Measurements from ENCODE around the gene CUX1. TPM values are rescaled to one million over a fixed set of nuclear protein-coding genes. Genes with fewer than 3 reads are reported as not detected.

The CUX1 gene
- total RNA-seq, 1 donor from 2014 or later = 101 TPM

DNA sequence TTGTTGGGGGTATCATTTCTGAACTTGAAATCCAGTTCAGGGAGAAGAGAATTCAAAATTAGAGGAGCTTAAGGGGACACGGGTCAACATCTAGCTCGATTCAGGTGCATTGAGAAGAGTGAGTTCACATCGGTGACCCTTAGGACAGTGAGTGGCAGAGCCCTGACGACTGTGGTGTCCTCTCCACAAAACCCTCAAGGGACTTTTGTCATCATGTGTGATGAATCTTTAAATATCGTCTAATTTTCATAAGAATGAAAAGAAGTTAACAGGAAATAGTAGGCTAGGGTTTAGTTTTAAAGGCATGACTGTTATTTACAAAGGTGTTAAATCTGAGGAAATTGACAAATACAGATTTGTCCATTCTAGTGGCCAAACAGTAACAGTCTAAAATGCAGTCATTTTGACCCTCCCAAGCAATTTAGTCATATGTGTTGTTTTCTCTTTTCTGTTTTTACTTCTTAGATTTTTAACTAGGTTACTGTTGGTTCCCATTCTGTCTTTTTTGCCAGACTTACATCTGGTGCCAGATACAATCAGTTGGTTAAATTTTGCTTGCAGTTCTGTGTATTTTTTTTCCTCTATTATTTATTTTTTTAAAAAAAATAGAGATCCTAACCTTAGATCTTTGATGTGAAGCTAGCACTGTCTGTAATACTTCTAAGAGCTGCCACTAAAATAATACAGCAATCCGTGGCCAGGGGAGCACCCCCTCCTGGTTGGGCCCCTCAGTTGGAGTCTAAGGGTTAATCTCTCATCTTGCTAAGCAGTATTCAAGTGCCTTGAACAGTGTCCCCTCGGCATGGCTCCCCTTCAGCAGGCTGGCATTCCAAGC, 434.3 kb downstream of the CUX1 start:
- Histone ChIP-seq H3K27ac (no peak overlapping the region), H3K9me3 (no peaks in the 10 kb centered on the region), H3K27me3 (no peaks in the 10 kb centered on the region), H3K4me3 (no peak overlapping the region), H3K4me1 (no peaks in the 10 kb centered on the region), H3K36me3 (peaks cover 11 to 17% of the 10 kb centered on the region in 2 donors)
- TF ChIP-seq, protein P1, sequence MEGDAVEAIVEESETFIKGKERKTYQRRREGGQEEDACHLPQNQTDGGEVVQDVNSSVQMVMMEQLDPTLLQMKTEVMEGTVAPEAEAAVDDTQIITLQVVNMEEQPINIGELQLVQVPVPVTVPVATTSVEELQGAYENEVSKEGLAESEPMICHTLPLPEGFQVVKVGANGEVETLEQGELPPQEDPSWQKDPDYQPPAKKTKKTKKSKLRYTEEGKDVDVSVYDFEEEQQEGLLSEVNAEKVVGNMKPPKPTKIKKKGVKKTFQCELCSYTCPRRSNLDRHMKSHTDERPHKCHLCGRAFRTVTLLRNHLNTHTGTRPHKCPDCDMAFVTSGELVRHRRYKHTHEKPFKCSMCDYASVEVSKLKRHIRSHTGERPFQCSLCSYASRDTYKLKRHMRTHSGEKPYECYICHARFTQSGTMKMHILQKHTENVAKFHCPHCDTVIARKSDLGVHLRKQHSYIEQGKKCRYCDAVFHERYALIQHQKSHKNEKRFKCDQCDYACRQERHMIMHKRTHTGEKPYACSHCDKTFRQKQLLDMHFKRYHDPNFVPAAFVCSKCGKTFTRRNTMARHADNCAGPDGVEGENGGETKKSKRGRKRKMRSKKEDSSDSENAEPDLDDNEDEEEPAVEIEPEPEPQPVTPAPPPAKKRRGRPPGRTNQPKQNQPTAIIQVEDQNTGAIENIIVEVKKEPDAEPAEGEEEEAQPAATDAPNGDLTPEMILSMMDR (IDR thresholded peaks at IDR 0.05) = no peak
- no peak for DNase-seq (ENCODE audit: low spot score in 2 of 2)
- intact Hi-C loops (cut with DNase I) = no loop called here

DNA sequence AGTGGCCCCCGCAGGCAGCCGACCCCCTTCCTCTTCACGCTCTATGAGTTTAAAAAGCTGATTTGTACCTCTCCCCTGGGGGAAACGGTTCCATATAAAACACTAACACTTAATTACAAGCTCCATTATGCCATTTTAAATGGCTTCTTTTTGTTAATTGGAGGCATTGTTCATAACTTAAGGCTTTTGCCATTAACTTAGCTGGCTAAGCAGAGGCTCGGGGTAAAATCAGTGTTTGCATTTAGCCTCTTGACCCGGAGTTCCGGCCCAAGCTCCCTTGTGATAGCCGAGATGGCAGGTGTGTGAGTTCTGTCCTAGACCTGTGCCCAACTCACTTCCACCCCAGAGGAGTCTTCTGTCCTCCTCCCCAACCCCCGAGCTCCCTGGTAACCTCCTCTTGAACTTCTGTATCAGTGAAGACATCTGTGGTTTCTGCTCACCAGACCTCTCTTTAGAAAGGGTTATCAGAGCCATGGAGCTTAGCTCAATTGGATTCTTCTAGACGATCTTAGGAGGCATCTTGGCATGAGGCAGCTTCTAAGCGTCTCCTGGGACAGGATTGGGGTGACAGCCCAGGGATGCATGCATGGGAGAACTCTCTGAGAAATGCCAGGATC, 435.0 kb downstream of the CUX1 start:
- no peaks in the 10 kb centered on the region for H3K9me3 ChIP-seq
- no peaks in the 10 kb centered on the region for H3K4me1 ChIP-seq
- no peak overlapping the region for H3K27ac ChIP-seq
- H3K4me3 ChIP-seq = no peak overlapping the region
- TF ChIP-seq, protein P1 (IDR thresholded peaks at IDR 0.05) = no peak
- DNase-seq (ENCODE audit: low spot score in 2 of 2) = no peak
- intact Hi-C loops (cut with DNase I) = no loop called here
- peaks cover 9 to 16% of the 10 kb centered on the region in 2 donors for H3K36me3 ChIP-seq
- no peaks in the 10 kb centered on the region for H3K27me3 ChIP-seq

DNA sequence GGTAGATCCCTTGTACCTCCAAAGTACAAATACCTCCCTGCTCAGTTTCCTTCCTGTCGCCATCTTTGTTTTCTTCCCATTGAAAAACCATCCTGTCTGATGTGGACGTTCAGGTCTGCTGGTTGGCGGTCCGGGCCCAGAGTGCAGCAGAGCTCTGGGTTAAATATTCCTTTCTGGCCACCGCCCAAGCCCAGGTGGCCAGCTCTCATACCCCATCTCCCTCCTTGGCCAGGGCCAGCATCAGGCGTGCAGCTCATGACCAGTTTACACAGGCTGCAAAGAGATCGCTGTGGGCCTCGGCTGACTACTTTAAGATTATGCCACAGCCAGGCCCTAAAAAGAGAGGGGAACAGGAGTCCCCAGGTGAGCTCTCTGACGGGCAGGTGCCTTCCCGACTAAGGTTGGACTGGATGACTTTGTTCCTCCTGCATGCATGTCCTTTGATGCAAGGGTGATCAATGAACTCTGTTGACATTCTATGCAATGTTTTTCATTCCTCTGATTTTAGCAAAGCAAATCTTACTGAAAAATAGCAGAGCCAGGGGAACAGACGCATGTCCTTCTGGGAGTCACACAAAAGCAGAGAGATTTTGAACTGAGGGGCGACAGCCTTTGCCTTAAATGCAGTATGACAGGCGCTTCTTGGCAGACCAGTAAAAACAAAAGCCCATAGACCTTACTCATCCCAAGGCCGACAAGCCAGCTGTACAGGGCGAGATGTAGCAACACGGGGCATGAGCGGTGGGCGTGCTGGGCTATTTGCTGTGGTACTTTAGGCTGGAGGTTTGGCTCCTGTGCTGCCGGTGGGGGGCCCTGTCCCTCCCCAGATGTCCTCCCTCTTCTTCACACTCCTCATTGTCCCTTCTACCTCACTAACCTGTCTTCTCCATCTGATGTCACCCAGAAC, 435.9 kb downstream of the CUX1 start:
- H3K4me3 ChIP-seq = no peak overlapping the region
- DNase-seq (ENCODE audit: low spot score in 2 of 2) = no peak
- no peaks in the 10 kb centered on the region for H3K4me1 ChIP-seq
- H3K27me3 ChIP-seq = no peaks in the 10 kb centered on the region
- intact Hi-C loops (cut with DNase I) = no loop called here
- H3K36me3 ChIP-seq = peaks cover 7 to 16% of the 10 kb centered on the region in 2 donors
- H3K9me3 ChIP-seq = no peaks in the 10 kb centered on the region
- TF ChIP-seq, protein P1 (IDR thresholded peaks at IDR 0.05) = no peak
- H3K27ac ChIP-seq = no peak overlapping the region

DNA sequence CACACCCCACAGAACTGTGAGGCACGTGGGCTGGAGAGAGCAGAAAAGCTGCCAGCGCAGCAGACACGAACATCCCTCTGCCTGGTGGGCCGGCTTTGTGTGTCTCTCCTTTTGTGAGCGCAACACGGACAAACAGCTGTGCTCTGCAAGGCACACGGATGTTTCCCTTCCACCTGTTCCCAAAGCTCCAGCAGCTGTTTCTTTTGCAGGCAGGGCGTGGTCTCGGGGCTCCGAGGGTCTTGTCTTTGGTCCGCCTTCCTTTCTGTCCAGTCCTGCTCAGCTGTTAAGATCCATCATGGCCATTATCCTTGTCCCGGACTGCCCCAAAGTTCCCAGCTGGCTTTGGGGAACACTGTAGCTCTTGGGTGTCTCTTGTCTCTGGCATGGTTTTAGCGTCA, 436.5 kb downstream of the CUX1 start:
- Histone ChIP-seq H3K27ac (no peak overlapping the region), H3K4me1 (no peaks in the 10 kb centered on the region), H3K36me3 (peaks cover 6 to 13% of the 10 kb centered on the region in 2 donors), H3K27me3 (no peaks in the 10 kb centered on the region), H3K4me3 (no peak overlapping the region), H3K9me3 (no peaks in the 10 kb centered on the region)
- intact Hi-C loops (cut with DNase I) = no loop called here
- no peak for DNase-seq (ENCODE audit: low spot score in 2 of 2)
- TF ChIP-seq, protein P1 (IDR thresholded peaks at IDR 0.05) = no peak

DNA sequence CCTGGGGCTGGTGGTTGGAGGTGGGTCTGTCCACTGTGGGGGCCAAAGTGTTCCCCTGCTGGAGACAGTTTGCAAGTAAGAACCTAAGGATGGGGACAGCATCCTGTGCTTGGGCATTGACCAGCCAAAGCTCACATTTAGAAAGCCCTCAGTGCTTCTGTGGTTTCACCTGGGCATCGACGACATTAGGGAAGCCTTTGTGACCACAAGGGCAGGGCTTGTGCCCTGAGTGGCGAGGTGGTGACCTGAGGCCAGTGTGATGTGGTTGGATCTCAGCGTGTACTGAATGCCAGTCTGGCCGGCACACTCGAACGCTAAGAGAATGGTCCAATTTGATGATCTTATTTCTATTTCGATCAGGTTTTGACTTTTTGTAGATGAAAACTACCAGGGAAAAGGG, 437.1 kb downstream of the CUX1 start:
- TF ChIP-seq, protein P1 (IDR thresholded peaks at IDR 0.05) = no peak
- no peaks in the 10 kb centered on the region for H3K4me1 ChIP-seq
- no peak for DNase-seq (ENCODE audit: low spot score in 2 of 2)
- H3K27ac ChIP-seq = no peak overlapping the region
- H3K9me3 ChIP-seq = no peaks in the 10 kb centered on the region
- peaks cover 2 to 8% of the 10 kb centered on the region in 2 donors for H3K36me3 ChIP-seq
- H3K27me3 ChIP-seq = no peaks in the 10 kb centered on the region
- H3K4me3 ChIP-seq = no peak overlapping the region
- intact Hi-C loops (cut with DNase I) = no loop called here
